ENCODE results near the gene LPP.

DNA sequence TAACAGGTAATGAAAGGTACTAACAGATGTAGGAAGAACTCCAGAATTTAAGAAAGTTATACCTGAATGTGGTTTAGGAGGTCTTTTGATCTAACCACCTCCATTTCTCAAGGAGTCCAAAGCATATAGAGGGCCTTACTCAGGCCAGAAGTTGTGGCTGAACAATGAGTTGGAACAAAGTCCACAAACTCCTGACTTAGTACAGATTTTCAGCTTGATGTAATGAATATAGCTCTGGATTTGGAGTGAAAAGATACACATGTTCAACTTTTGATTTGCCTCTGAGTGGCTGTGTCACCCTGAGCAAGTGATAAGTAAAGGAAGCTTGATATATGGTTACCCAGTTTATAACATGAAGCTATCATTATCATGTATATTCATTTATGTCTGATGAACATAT, 390.1 kb downstream of the LPP start:
- TF ChIP-seq, protein P1, sequence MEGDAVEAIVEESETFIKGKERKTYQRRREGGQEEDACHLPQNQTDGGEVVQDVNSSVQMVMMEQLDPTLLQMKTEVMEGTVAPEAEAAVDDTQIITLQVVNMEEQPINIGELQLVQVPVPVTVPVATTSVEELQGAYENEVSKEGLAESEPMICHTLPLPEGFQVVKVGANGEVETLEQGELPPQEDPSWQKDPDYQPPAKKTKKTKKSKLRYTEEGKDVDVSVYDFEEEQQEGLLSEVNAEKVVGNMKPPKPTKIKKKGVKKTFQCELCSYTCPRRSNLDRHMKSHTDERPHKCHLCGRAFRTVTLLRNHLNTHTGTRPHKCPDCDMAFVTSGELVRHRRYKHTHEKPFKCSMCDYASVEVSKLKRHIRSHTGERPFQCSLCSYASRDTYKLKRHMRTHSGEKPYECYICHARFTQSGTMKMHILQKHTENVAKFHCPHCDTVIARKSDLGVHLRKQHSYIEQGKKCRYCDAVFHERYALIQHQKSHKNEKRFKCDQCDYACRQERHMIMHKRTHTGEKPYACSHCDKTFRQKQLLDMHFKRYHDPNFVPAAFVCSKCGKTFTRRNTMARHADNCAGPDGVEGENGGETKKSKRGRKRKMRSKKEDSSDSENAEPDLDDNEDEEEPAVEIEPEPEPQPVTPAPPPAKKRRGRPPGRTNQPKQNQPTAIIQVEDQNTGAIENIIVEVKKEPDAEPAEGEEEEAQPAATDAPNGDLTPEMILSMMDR (IDR thresholded peaks at IDR 0.05 in 4 of 5, conservative IDR thresholded peaks at IDR 0.05 in 1 of 5) = no peak
- TF ChIP-seq POLR2A (IDR thresholded peaks at IDR 0.05) = no peak

Measured in gastrocnemius medialis (tissue), 4 donors.